ENCODE data around the gene INTS11.

INTS11 gene

DNA sequence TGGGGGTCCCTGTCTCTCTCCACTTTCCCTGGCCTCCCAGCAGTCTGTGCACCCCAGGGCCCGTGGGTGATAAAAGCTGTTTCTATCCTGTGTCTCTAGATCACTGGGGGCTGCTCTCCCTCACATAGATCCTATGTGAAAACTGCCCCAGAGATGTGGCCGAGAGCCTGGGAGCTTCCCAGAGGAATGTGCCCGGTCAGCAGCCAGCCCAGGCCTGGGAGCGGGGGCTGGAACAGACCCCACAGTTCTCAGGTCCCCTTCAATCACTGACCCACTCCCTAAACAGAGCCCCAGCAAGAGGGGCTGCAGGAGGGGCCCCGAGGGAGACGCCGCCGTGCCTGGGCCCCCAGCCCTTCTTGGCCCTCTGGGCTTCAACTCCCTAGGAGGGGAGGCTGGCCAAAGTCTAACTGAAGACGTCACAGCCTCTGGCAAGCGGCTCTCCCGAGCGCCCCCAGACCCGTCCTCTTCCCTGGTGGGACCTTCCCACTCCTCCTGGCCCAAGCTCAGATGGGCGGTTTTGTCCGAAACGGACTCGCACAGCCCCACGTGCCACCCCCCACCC is 33.5 kb upstream of the INTS11 start:
- DNase-seq: no peak

DNA sequence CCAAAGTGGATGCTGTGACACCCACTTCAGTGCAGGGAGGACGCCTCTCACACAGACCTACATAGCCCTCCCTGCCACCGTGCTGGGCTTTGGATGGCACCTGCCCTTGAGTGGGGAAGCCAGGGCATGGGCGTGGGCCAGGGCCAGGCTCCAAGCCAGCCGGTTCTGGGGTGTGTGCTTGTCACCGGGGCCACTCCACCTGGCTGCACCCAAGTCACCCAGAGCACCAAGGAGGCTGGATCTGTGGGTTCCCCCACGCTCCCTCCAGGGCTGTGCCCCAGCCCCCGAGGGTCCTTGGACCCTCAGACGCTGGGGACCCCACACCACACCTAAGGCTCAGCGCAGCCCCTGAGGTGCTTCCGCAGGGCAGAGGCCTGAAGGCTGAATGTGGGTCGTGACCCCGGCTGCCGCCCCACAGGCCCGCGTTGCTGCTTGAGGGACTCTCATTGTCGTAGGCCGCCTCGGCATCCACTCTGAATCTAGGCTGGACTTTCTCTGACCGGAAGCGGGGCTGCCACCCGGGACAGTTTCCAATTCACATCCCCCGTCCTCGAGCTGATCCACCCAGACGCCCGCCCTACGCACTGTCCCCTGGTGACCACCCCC is 32.4 kb upstream of the INTS11 start:
- no peak for DNase-seq

DNA sequence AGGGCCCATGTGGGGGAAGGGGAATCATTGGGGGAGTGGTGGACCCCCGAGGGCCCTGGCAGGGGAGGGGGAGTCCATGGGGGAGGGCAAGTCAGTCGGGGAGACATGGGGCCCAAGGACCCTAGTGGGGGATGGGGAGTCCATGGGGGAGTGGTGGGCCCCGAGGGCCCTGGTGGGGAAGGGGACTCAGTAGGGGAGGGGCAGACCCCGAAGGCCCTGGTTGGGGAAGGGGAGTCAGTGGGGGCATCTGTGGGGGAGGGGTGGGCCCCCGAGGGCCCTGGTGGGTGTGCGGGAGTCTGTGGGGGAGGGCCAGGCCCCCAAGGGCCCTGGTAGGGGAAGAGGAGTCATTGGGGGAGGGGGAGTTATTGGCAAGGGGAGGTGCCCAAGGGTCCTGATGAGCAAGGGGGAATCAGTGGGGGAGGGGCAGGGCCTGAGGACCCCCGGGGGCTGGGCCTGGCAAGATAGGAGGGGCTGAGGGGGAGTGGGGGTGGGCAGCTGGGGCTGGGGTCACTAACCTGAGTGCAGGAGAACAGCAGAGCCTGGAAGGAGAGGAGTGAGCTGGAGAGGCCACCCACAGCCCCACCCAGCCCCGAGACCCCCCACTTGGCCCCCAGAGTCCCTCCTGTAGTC is 31.8 kb upstream of the INTS11 start:
- no peak for DNase-seq

DNA sequence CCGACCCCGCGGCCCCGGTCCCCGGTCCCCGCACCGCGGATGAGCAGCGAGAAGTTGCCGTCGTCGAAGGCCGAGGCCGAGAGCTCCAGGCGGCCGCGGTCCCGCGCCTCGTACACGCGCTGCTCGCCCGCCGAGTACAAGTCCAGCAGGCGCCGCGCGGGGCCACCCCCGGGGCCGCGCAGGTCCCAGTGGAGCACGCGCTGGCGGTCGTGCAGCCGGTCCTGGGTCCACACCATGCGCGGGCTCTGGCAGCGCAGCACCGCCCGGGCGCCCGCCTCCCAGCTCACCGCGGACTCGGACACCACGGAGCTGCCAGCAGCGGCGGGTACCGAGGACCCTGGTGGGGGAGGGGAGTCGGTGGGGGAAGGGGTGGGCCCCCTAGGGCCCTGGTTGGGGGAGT is 31.0 kb upstream of the INTS11 start:
- no peak for DNase-seq

DNA sequence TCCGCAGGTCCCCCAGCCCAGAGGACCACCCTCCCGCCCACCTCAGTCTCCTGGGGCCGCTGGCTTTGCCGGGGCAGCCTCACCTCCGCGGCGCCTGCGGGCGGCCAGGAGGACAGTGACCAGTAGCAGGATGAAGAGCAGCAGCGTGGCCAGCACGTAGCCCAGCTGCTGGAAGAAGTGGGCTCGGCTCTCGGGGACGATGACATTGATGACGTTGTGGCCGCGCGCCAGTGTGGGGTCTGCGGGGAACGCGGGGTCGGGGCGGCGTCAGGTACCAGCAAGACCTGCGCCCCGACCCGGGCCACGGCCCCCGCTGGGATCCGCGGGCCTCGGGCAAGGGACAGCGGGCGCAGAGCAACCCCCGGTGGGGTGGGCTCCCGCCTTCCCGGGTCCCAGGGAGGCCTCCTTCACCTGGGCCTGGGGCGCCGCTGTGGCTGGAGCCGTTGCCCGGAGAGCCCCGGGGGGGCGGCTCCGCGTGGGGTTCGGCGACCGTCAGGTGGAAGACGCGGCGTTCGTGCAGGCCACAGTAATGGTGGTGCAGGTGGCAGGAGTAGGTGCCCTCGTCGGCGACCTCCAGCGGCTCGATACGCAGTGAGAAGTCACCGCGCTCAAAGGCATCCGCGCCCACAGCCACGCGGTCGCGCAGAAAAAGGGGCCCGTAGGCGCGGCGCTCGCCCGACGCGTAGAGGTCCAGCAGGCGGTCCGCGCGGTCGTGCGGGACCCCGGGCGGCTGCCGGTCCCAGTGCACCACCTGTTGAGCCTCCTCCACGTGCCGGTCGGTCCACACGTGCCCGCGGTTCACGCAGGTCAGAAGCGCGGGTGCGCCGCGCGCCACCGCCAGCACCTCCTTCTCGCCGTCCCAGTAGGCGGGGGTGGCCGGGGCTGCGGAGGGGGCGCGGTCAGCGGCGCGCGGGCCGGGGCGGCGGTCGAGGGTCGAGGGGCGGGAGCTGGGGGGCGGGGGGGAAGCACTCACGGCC is 30.1 kb upstream of the INTS11 start:
- DNase-seq: no peak

DNA sequence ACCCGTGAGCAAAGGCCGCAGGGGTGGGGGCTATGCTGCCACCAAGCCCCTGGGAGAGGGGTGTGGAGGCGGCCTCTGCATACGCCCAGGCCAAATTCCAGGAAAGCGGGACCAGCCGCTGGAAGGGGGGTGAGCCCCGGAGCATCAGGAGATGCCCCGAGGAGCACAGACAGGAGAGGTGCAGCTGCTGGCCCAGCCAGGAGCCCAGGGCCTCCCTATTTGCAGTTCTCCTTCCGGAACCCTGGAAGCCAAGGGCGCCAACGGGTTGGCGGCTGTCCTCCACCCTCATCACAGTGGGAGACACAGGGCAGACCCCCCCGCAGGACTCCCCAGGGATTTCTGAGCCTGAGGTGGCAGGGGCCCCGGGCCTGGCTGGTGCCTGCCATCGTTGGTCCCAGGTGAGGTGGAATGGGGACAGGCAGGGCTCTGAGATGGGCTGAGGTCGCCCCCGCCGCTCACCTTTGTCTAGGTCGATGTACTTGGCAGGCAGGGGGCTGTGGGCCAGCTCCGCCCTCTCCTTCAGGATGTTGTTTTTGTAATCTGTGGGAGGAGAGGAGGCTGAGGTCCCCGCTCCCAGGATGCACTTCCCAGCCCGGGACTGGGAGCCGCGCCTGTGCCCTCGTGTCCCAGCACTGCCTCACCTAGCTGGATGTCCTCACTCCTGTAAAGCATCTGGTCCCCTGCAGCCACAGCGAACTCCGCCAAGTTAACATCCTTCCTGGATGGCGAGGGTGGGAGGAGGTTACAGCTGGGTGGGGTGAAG is 29.1 kb upstream of the INTS11 start:
- no peak for DNase-seq

DNA sequence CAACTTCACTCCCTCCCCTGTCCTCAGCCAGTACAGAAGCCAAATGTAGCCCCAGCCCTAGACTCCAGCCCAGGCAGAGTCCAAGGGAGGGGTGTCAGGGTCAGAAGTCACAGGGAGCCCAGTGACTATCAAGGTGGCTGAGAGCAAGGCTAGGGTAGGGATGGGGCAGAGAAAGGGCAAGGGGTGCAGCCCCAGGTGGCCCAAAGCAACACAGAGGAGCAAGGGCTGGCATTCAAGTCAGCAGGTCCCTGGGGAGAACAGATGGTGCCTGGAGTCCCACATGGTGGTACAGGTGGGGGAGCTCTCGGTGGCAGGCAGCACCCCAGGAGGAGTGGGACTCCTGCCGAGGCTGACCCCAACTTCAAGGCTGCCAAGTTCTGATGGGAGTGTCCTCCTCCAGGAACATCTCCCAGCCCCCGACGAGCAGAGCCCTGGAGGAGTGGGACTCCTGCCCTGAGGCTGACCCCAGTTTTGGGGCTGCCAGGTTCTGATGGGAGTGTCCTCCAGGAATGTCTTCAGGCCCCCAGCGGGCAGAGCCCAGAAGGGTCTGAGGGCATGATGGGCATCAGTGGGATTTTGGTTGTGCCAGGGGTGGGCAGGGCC is 28.4 kb upstream of the INTS11 start:
- DNase-seq: no peak

DNA sequence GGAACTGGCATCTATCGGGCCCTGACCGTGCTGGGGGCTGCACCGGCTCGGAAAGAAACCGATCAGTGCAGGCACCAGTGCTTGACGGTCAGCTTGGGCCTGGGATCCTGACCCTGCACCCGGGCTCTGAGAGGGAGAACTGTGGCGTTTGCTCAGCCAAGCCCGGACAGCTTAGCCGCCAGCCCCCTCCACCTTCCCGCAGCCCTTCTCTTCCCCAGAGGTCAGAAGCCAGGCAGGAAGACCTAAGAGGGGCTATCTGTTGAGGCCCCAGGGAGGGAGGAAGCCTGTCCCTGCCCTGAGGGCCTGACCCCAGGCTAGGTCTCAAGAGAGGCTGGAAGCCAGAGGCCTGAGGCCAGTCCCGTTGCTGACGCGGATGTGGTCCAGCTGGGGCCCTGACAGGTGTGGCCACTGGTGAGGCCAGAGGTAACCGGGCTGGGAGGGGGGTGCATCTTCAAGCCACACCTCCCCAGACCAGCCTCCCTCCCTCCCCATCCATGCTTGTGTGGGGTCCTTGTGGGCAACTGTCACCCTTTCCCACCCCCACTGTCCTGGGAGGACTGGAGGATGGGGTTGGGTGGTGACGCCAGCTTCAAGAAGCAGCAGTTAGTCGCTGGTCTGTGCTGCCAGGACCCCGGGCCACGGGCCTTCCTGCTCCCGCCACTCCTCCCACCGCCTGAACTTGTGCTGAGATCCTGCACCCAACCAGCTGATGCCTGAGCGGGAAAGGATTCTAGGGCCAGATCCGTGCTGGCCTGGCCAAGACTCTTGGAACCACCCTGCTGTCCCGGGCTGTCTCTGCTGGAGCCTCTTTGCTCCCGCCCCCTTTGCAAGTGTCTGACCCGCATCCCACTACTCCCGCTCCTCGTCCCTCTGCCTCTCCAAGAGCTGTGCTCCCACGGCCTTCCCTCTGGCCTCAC is 27.3 kb upstream of the INTS11 start:
- no peak for DNase-seq

DNA sequence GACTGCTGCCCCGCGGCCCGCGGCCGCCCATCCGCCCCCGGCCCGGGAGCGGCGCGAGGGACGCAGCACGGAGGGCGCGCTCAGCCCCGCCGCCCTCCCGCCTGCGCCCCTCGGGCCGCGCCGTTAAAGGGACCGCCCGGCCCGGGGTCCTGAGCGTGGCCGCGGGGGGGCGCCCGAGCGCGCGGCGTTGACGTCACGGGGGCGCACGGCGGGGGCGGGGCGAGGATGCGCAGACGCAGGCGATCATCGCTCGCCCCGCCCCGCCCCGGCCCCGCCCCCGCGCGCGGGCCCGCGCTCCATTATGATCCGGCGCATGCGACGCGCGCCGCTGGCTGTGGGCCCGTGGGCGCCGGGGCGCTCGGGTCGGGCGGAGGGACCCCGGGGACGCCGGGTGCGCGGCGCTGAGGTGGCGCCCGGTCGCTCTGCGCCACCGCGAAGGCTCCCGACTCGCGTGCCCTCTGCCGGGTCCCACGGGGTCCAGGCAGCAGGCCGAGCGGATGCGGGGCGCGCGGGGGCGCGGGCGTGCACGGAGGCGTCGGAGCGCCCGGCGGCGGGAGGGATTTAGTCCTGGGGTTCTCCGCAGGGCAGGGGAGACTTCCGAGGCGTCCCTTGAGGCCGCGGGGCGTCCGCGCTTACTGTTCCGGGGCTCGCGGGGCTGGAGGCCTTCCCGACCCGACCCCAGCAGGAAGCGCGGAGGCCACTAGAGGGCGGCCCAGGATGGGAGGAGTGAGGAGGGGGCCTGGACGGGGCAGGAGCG is 25.0 kb upstream of the INTS11 start, which contains the start of gene DVL1:
TSS of gene DVL1 (minus strand) at position 163 of the 757 bp plus-strand sequence. CDS start 353 bp downstream, outside the sequence.
- DNase-seq: no peak

DNA sequence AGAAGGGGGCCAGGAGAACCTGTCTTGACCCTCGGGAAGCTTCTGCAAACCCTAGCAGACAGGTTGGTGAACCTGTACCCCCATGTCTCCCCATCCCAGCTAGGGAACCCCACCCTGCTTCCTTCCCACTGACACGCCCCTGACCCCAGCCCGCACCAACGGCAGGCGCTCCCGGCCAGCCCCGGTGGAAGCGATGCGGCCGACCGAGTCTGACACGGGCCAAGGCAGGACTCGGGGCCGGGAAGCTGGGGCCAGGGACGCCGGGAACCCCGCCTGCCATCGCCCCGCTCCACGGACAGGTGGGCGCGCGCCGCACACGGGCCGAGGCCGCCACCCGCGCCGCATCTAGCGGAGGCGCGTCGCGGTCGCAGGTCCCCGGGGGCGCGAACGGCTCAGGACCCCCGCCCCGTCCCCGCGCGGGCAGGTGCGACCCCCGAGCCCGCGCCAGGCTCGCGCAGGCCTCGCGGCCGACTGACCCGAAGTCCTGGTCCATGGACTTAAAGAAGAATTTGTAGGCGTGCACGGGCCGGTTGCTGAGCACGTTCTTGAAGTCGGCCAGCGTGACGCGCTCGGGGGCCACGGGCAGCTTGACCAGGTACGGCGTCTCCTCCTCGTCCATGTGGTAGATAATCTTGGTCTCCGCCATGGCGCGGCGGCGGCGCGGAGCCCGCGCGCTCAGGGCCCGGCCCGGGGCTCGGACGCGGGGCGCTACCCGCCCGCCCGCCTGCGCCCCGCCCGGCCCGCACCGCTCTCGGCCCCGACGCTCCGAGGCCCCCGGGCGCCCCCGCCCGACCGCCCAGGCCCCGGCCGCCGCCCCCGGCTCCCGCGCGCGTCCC is 24.2 kb upstream of the INTS11 start:
- no peak for DNase-seq

DNA sequence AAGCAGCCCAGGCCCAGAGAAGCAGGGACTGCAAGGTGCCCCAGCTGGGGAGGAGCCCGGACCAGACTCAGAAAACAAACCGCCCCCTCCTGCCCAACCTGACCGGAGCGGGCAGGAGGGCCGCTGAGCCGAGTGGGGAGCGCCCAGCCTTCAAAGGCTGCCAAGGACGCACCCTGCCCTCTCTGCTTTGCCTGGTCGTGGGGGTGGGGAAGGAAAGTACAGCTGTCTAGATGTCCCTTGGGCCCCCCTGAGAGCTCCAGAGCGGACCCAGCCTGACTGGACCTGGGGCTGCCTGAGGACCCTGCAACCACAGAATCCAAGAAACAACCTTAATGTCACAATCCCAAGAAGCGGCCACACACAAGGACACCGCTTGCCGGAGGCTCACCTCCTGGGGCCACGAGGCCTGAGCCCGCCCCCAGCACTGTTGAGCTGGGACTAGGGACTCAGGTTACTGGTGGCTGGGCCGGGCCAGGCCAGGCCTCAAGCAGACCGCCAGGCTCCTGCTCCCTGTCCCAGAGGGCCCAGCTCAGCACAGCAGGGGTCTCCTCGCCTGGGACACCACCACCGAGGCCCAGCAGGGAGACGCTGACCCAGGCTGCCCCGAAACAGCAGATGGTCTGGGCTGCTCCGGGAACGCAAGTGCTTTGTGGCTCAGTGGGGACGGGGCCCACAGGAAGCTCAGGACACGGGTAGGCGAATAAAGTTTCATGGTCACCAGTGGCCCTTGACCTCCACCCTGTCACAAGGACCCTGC is 23.4 kb upstream of the INTS11 start:
- no peak for DNase-seq

DNA sequence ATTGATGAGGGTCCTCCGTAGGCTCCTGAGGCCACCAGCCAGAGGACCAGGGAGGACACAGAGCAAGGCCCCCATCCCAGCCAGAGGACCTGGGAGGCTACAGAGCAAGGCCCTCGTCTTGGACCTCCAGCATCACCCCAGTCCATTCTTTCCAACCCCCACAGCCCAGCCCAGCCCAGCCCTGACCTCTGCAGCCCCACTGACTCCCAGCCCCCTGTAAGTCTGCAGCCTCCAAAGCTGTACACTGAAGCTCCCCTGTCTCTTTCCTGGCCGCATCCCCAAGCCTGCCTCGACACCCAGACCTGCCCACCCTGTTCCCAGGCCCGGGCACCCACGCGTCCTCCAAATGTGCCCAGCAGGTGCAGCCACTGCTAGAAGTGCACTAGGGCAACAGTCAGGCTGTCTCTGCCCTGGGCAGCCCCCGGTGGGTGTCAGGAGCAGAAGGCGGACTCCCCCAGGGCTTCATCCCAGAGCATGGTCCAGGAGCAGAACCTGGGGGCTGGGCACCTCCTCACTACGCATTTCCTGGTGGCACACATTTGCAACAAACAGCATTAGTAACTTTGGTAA is 22.7 kb upstream of the INTS11 start:
- DNase-seq: no peak

DNA sequence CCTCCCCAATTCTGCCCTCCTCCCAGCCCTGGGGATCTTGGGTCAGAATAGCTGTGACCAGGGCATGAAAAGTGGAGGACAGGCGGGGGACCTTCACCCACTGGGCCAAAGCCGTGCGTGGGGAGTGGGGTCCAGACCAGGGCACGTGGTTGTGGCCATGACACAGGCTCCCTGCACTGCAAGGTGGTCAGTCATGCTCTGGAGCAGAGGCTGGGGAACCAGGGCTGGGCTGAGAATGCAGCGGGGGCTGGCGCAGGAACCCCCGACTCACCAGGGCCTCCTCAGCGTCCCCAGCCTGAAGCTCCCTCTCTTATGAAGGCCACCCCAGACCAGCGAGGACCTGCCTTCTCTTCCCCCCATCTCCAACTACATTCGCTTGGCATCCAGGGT is 22.0 kb upstream of the INTS11 start:
- no peak for DNase-seq

DNA sequence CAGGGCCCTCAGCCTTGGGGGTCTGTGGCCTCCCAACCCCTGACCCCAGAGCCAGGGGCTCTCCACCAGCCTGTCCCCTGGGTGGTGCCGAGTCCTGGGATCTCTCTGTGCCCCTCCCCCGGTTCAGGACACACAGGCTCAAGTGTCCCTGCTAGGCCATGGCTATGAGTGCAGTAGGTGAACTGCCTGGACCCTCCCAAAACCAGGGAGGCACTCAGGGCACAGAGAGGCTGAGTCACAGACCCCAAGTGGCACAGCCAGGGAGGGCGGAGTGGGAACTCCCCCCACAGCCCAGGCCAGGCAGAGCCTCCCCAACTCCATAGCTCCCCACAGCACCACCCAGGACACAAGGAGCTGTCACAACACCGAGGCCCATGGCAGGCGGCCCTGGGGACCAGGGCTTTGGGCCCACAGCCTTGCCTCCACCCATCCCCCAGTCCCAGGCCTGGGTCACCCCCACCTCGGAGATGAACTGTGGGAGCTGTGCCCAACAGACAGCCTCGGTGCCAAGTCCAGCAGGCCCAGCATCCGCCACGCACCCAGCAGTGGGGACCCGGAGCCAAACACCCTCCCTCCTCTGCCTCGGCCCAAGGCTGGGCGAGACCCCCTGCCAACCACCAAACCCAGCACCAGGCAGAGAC is 21.5 kb upstream of the INTS11 start:
- no peak for DNase-seq

DNA sequence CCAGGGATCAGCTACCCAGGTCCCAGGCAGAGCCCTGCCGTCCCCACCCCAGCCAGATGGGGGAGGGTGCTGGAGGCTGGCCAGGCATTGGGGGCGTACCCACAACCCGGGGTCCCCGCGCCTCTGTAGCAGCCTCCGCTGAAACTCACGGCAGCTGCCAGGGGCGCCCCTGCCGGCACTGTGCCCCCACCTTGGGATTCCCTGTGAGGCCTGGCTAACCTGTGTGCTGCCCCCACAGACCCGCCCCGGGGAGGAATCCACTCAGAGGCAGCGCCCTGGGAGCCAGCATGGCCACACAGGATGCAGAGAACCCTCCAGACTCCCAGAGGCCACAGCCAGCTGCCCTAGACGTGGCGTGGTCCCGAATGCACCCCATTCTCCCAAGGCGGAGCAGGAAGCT is 20.9 kb upstream of the INTS11 start:
- no peak for DNase-seq

DNA sequence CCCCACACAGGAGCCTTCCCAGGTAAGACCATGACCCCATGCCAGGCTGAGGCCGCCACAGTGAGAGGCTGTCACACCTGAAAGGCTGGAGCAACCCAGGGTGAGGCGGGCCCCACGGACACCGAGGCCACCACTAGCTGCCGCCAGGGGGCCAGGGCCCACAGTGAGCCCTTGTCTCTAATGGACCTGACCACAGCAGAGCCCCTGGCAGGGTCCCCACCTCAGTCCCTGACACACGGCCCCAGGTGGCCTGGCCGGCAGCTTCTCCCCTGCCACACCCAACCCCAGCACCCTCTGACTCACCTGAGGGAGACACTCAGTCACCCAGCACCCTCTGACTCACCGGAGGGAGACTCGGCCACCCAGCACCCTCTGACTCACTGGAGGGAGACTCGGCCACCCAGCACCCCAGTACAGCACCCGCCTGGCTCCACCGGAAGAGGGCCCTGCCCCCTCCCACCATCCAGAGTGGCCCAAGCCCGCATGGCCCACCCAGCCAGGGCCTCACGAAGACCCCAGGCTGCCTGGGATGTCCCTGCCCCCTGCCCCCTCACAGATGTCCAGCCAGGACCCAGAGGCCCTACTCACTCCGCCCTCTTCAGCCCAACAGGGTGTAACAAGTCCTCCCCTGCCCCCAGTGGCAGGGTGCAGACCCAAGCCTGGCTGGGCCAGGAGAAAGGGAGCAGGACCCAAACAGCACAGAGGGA is 20.3 kb upstream of the INTS11 start:
- DNase-seq: no peak

DNA sequence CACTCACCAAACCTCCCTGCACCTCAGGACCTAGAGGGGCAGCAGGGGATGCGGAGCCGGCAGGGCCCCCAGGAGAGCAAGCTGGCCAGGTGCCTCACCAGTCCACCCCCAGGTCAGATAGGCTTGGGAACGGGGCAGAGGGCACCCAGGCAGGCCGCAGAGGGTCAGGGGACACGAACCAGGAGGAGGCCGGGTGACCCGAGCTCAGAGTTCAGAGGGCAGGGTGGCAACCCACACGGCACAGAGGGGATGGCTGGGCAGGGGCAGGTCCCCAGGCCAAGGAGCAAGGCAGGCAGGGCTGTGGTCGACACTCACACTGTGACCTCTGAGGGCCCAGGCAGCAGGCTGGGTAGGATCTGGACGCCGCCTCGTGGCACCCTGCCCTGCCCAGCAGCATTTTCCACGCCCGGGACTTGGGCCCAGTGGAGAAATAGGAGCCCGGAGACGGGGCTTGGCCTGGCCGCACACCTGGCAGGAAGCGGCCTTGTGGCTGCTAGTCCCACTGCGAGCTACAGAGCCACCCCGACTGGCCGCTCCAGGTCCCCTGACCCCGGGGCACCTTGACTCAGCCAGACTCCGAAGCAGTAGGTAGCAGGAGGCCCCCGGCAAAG is 19.5 kb upstream of the INTS11 start:
- DNase-seq: no peak

Measured in MV-4-11 (cell line).